HL-60 (cell line): Measurements from ENCODE around the gene RTN4RL1.

ENCODE experiments used
- DNase-seq, 2 experiments: peaks; one replicate each; pipeline ENCODE4 v3.0.0-alpha.2; 2010 to 2020; ENCODE audit warnings: low read depth in 1 of 2, low spot score in 1 of 2
- H3K27ac ChIP-seq: fragments of 250-450 bp; sonication (Bioruptor Pico); replicated peaks from 2 replicates; pipeline ENCODE4 v1.5.1; 2020; ENCODE audit warnings: mild to moderate bottlenecking, moderate library complexity
- H3K27me3 ChIP-seq: fragments of 250-450 bp; sonication (Bioruptor Pico); 2 replicates; pipeline ENCODE4 v1.5.1; 2021; ENCODE audit warnings: mild to moderate bottlenecking, moderate library complexity; ENCODE audit not compliant: insufficient read depth, poor library complexity, severe bottlenecking
- H3K4me3 ChIP-seq: replicated peaks from 2 replicates; pipeline ENCODE4 v1.5.1; 2011; ENCODE audit warnings: mild to moderate bottlenecking, control low read depth, low read length; ENCODE audit not compliant: insufficient read depth
- GABPA ChIP-seq: IDR thresholded peaks from 2 replicates; pipeline ENCODE4 v1.6.1; 2012; ENCODE audit warnings: low read depth
- POLR2AphosphoS5 ChIP-seq: IDR thresholded peaks from 2 replicates; pipeline ENCODE4 v1.6.1; 2012; ENCODE audit warnings: low read depth
- SPI1 ChIP-seq: IDR thresholded peaks from 2 replicates; pipeline ENCODE4 v1.6.1; 2012; ENCODE audit warnings: low read depth, mild to moderate bottlenecking, borderline replicate concordance
- TF ChIP-seq, protein P1 (sequence below): IDR thresholded peaks from one replicate; pipeline ENCODE4 v1.5.1; 2011; ENCODE audit warnings: low read length, control low read depth, inconsistent platforms; ENCODE audit not compliant: insufficient read depth
- TF ChIP-seq, protein P2 (sequence below): IDR thresholded peaks from 2 replicates; pipeline ENCODE4 v1.6.1; 2012; ENCODE audit warnings: low read depth; ENCODE audit not compliant: insufficient replicate concordance

The RTN4RL1 gene

GRCh38 chr17:1957037-1957436 is 68.1 kb downstream of the RTN4RL1 start:
- TF ChIP-seq SPI1 = no peak
- TF ChIP-seq, protein P1, sequence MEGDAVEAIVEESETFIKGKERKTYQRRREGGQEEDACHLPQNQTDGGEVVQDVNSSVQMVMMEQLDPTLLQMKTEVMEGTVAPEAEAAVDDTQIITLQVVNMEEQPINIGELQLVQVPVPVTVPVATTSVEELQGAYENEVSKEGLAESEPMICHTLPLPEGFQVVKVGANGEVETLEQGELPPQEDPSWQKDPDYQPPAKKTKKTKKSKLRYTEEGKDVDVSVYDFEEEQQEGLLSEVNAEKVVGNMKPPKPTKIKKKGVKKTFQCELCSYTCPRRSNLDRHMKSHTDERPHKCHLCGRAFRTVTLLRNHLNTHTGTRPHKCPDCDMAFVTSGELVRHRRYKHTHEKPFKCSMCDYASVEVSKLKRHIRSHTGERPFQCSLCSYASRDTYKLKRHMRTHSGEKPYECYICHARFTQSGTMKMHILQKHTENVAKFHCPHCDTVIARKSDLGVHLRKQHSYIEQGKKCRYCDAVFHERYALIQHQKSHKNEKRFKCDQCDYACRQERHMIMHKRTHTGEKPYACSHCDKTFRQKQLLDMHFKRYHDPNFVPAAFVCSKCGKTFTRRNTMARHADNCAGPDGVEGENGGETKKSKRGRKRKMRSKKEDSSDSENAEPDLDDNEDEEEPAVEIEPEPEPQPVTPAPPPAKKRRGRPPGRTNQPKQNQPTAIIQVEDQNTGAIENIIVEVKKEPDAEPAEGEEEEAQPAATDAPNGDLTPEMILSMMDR = no peak
- no peak for TF ChIP-seq GABPA
- TF ChIP-seq, protein P2, sequence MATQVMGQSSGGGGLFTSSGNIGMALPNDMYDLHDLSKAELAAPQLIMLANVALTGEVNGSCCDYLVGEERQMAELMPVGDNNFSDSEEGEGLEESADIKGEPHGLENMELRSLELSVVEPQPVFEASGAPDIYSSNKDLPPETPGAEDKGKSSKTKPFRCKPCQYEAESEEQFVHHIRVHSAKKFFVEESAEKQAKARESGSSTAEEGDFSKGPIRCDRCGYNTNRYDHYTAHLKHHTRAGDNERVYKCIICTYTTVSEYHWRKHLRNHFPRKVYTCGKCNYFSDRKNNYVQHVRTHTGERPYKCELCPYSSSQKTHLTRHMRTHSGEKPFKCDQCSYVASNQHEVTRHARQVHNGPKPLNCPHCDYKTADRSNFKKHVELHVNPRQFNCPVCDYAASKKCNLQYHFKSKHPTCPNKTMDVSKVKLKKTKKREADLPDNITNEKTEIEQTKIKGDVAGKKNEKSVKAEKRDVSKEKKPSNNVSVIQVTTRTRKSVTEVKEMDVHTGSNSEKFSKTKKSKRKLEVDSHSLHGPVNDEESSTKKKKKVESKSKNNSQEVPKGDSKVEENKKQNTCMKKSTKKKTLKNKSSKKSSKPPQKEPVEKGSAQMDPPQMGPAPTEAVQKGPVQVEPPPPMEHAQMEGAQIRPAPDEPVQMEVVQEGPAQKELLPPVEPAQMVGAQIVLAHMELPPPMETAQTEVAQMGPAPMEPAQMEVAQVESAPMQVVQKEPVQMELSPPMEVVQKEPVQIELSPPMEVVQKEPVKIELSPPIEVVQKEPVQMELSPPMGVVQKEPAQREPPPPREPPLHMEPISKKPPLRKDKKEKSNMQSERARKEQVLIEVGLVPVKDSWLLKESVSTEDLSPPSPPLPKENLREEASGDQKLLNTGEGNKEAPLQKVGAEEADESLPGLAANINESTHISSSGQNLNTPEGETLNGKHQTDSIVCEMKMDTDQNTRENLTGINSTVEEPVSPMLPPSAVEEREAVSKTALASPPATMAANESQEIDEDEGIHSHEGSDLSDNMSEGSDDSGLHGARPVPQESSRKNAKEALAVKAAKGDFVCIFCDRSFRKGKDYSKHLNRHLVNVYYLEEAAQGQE = no peak
- no peak for TF ChIP-seq POLR2AphosphoS5
- no peak overlapping the region for H3K27ac ChIP-seq
- no peak overlapping the region for H3K4me3 ChIP-seq
- no peak for DNase-seq
- H3K27me3 ChIP-seq = no peaks in the 10 kb centered on the region

DNA sequence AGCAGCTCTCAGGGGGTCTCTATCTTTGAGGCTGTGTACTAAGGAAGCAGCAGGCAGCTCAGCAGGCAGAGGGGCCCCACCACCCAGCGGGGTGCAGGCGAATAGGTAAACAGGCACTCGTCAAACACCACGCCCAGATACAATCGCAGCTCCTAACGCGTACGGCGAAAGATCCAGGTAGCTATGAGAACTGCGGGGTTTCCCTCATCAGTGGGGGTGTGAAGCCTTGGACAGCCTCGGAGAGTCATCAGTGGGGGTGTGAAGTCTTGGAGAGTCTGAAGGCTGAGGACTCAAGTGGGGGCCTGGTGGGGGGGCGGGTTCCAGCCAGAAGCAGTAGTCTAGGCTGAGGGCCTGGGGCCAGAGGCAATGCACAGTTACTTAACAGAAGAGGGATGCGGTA is 69.0 kb downstream of the RTN4RL1 start:
- no peaks in the 10 kb centered on the region for H3K27me3 ChIP-seq
- no peak for DNase-seq
- H3K4me3 ChIP-seq = no peak overlapping the region
- TF ChIP-seq, protein P2 = no peak
- TF ChIP-seq GABPA = no peak
- TF ChIP-seq, protein P1 = no peak
- TF ChIP-seq SPI1 = no peak
- no peak for TF ChIP-seq POLR2AphosphoS5
- H3K27ac ChIP-seq = no peak overlapping the region

DNA sequence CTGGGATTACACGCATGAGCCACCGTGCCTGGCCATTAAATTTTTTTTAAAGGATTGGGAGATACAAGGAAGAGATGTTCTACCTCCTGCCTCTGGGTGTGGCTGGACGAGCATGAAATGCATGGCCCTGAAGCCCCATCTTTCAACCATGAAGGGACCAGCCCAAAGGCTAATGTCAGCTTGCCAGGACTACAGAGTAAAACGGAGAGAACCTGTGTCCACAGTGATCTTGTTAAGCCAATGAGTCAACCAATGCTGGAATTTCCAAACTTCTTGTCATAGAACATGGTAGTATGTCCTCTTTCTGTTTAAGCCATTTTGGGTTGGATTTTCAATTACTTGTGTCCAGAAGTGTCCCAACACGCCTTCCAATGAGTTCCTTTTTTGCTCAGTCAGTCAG is 71.3 kb downstream of the RTN4RL1 start:
- Histone ChIP-seq H3K27me3 (no peaks in the 10 kb centered on the region), H3K27ac (no peak overlapping the region), H3K4me3 (no peak overlapping the region)
- no peak for DNase-seq
- TF ChIP-seq POLR2AphosphoS5 = no peak
- TF ChIP-seq, protein P1 = no peak
- TF ChIP-seq, protein P2 = no peak
- no peak for TF ChIP-seq SPI1
- no peak for TF ChIP-seq GABPA
